GM23248 (cell line): ENCODE data around the gene ZDHHC14.

Experiments used
- EZH2 ChIP-seq: fragments of 200-600 bp; sonication (generic); IDR thresholded peaks from 2 replicates; pipeline ENCODE4 v1.6.1; 2018; ENCODE audit warnings: antibody characterized with exemption, mild to moderate bottlenecking; ENCODE audit not compliant: insufficient read depth, poor library complexity, severe bottlenecking
- EZH2phosphoT487 ChIP-seq: fragments of 200-600 bp; sonication (generic); IDR thresholded peaks from 2 replicates; pipeline ENCODE4 v1.6.1; 2018; ENCODE audit warnings: antibody characterized with exemption, moderate library complexity, mild to moderate bottlenecking, low read depth; ENCODE audit not compliant: insufficient read depth

GRCh38 chr6:157699777-157700636 is 319.0 kb downstream of the ZDHHC14 start:
- no peak for TF ChIP-seq EZH2
- TF ChIP-seq EZH2phosphoT487, result no peak
